Liver (tissue), 9 donors: ENCODE data around the gene SLC26A1. TPM values are rescaled to one million over a fixed set of nuclear protein-coding genes. Genes with fewer than 3 reads are reported as not detected.

Experiments
- DNase-seq: peaks from one replicate; pipeline ENCODE4 v3.0.0-alpha.2; 2017; ENCODE audit warnings: low spot score
- H3K27ac ChIP-seq, 2 donors: one replicate each; pipeline ENCODE4 v1.7.0; 2013; ENCODE audit warnings: inconsistent platforms in 2 of 2, low read length in 2 of 2, control low read depth in 1 of 2, low read depth in 1 of 2, mild to moderate bottlenecking in 1 of 2
- H3K27me3 ChIP-seq, 4 donors: one replicate each; pipeline versions ENCODE4 v1.6.1 to v1.7.0; 2013; ENCODE audit warnings: low read length in 3 of 4, inconsistent platforms in 1 of 4, mild to moderate bottlenecking in 1 of 4, moderate library complexity in 1 of 4; ENCODE audit not compliant: control insufficient read depth in 4 of 4, insufficient read depth in 4 of 4
- H3K36me3 ChIP-seq, 4 donors: one replicate each; pipeline versions ENCODE4 v1.6.1 to v1.7.0; 2013; ENCODE audit warnings: low read length in 3 of 4, mild to moderate bottlenecking in 3 of 4, low read depth in 1 of 4, moderate library complexity in 1 of 4; ENCODE audit not compliant: control insufficient read depth in 4 of 4, insufficient read depth in 3 of 4
- H3K4me1 ChIP-seq, 4 donors: one replicate each; pipeline versions ENCODE4 v1.6.1 to v1.7.0; 2013; ENCODE audit warnings: low read length in 3 of 4, mild to moderate bottlenecking in 3 of 4, moderate library complexity in 1 of 4; ENCODE audit not compliant: control insufficient read depth in 4 of 4, insufficient read depth in 4 of 4
- H3K4me3 ChIP-seq, 3 donors: one replicate each; pipeline versions ENCODE4 v1.6.1 to v1.7.0; 2013; ENCODE audit warnings: low read length in 3 of 3, control low read depth in 1 of 3, low read depth in 1 of 3, mild to moderate bottlenecking in 1 of 3
- H3K9ac ChIP-seq, 2 donors: one replicate each; pipeline ENCODE4 v1.7.0; 2013; ENCODE audit warnings: low read length in 2 of 2, mild to moderate bottlenecking in 2 of 2, moderate library complexity in 2 of 2, control low read depth in 1 of 2, low read depth in 1 of 2
- H3K9me3 ChIP-seq, 4 donors: one replicate each; pipeline versions ENCODE4 v1.6.1 to v1.7.0; 2013; ENCODE audit warnings: low read length in 3 of 4; ENCODE audit not compliant: control insufficient read depth in 4 of 4
- EGR1 ChIP-seq, 2 donors: IDR thresholded peaks; 2 replicates each; pipeline ENCODE4 v1.6.1; 2016 to 2018; ENCODE audit warnings: antibody characterized with exemption in 2 of 2, low read depth in 2 of 2
- FOXA1 ChIP-seq: IDR thresholded peaks from 2 replicates; pipeline ENCODE4 v1.6.1; 2016; ENCODE audit warnings: antibody characterized with exemption
- FOXA2 ChIP-seq: IDR thresholded peaks from 2 replicates; pipeline ENCODE4 v1.6.1; 2016; ENCODE audit warnings: antibody characterized with exemption
- GABPA ChIP-seq, 2 donors: IDR thresholded peaks in 1 of 2; conservative IDR thresholded peaks in 1 of 2; 2 replicates each; pipeline ENCODE4 v1.6.1; 2016; ENCODE audit warnings: antibody characterized with exemption in 2 of 2, mild to moderate bottlenecking in 1 of 2, moderate library complexity in 1 of 2
- HNF4A ChIP-seq, 2 donors: conservative IDR thresholded peaks; 2 replicates each; pipeline ENCODE4 v1.6.1; 2016; ENCODE audit warnings: antibody characterized with exemption in 2 of 2, mild to moderate bottlenecking in 2 of 2
- HNF4G ChIP-seq: IDR thresholded peaks from 2 replicates; pipeline ENCODE4 v1.6.1; 2016; ENCODE audit warnings: antibody characterized with exemption
- JUND ChIP-seq, 2 donors: IDR thresholded peaks; 2 replicates each; pipeline ENCODE4 v1.6.1; 2016; ENCODE audit warnings: antibody characterized with exemption in 2 of 2
- NR2F2 ChIP-seq: IDR thresholded peaks from 2 replicates; pipeline ENCODE4 v1.6.1; 2016; ENCODE audit warnings: antibody characterized with exemption
- RAD21 ChIP-seq, 2 donors: IDR thresholded peaks; 2 replicates each; pipeline ENCODE4 v1.6.1; 2016; ENCODE audit warnings: antibody characterized with exemption in 2 of 2, mild to moderate bottlenecking in 2 of 2
- RXRA ChIP-seq, 2 donors: IDR thresholded peaks; 2 replicates each; pipeline ENCODE4 v1.6.1; 2017 to 2018; ENCODE audit warnings: antibody characterized with exemption in 2 of 2, mild to moderate bottlenecking in 1 of 2
- SP1 ChIP-seq: IDR thresholded peaks from 2 replicates; pipeline ENCODE4 v1.6.1; 2018; ENCODE audit warnings: antibody characterized with exemption, mild to moderate bottlenecking
- TAF1 ChIP-seq: conservative IDR thresholded peaks from 2 replicates; pipeline ENCODE4 v1.6.1; 2016; ENCODE audit warnings: antibody characterized with exemption, mild to moderate bottlenecking
- WGBS: extraction: QIAGEN DNeasy Blood & Tissue Kit; methylation state at CpG from one replicate; pipeline ENCODE4 v1.1.7; 2013; 5-methylcytosine and 5-hydroxymethylcytosine counted together
- polyA plus RNA-seq, 2 donors: library from polyadenylated mRNA; stranded (reverse) in 1 of 2; unstranded in 1 of 2; fragments of 200-250 nt in 1 of 2; fragments of >200 nt in 1 of 2; fragmentation: Nextera tagmentation in 1 of 2; extraction: Ambion mirVana in 1 of 2; gene quantifications; one replicate each; pipeline versions ENCODE4 v1.2.1 to v1.2.3, GENCODE V29; 2013 to 2015
- total RNA-seq, 2 donors: library from RNA; depleted of rRNA; stranded (reverse); fragments of >200 nt; gene quantifications; one replicate each; pipeline ENCODE4 v1.2.3, GENCODE V29; 2014
- TF ChIP-seq, protein P1 (sequence below): IDR thresholded peaks from 2 replicates; pipeline ENCODE4 v1.6.1; 2016; ENCODE audit warnings: antibody characterized with exemption
- TF ChIP-seq, protein P2 (sequence below): IDR thresholded peaks from 2 replicates; pipeline ENCODE4 v1.6.1; 2016; ENCODE audit warnings: antibody characterized with exemption
- TF ChIP-seq, protein P3 (sequence below): IDR thresholded peaks from 2 replicates; pipeline ENCODE4 v1.6.1; 2016; ENCODE audit warnings: antibody characterized with exemption
- TF ChIP-seq, protein P4 (sequence below): fragments of 150-350 bp; IDR thresholded peaks from 2 replicates; pipeline ENCODE4 v1.5.1; 2017; ENCODE audit warnings: improper control_type of control experiment, low read depth, low read length; ENCODE audit not compliant: missing input control
- TF ChIP-seq, protein P5 (sequence below): IDR thresholded peaks from 2 replicates; pipeline ENCODE4 v1.6.1; 2016; ENCODE audit warnings: antibody characterized with exemption, mild to moderate bottlenecking
- donor health status: healthy.
- donor health status: healthy.
- donor health status: healthy.
- donor health status: healthy.
- donor health status: healthy.

SLC26A1 gene
- total and polyA plus RNA-seq, 4 donors: 5.1 to 41.0 (median 26.3) TPM

DNA sequence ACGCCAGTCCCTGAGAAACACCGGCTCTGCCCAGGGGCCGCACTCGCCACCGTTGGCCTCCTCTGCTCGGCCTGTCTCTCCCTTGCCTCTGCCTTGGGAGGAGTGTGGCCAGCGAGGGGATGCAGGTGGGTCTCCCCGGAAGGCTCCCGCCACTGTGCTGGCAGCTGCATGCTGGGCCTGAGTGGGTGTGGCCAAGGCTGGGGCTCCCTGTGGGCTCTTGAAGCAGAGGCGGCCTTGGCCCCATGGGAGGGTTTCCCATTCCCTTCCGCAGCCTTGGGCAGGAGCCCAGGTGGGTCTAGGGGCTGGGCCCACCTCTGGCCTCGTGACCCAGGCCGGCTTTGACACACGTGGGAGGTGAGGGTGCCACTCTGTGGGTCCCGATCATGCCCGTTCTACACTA lies 37.4 kb upstream of the SLC26A1 start:
- WGBS: 66% methylated on average over 16 of the region's 16 CpGs
- H3K27ac ChIP-seq: no peak overlapping the region

DNA sequence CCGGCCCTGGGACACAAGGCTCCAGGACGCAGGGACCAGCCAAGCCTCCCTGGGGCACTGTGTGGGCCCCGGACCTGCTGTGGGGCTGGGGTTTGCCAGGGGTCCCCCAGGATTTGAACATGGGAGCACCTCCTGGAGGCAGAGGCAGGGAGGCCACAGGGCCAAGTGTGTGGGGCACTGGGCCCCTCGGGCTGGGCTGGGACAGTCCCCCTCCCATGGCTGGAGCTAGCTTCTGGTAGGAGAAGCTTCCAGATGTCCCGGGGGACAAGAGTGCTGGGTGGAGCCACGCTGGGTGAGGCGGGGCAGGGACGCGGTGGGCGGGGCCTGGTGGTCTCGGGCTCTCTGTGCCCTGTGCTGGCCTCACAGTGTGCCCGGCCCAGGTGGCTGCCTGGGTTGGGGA lies 36.8 kb upstream of the SLC26A1 start:
- H3K27ac ChIP-seq: no peak overlapping the region
- no peak for DNase-seq
- 61% methylated on average over 12 of the region's 12 CpGs for WGBS
- H3K4me3 ChIP-seq: no peak overlapping the region
- peaks cover 0 to 8% (median 0%) of the 10 kb centered on the region in 4 donors for H3K4me1 ChIP-seq
- H3K27me3 ChIP-seq: peaks cover 0 to 3% (median 0%) of the 10 kb centered on the region in 4 donors
- no peaks in the 10 kb centered on the region for H3K9me3 ChIP-seq
- no peak overlapping the region for H3K9ac ChIP-seq
- H3K36me3 ChIP-seq: peaks cover 0 to 11% (median 2%) of the 10 kb centered on the region in 4 donors
- TF ChIP-seq, protein P1, sequence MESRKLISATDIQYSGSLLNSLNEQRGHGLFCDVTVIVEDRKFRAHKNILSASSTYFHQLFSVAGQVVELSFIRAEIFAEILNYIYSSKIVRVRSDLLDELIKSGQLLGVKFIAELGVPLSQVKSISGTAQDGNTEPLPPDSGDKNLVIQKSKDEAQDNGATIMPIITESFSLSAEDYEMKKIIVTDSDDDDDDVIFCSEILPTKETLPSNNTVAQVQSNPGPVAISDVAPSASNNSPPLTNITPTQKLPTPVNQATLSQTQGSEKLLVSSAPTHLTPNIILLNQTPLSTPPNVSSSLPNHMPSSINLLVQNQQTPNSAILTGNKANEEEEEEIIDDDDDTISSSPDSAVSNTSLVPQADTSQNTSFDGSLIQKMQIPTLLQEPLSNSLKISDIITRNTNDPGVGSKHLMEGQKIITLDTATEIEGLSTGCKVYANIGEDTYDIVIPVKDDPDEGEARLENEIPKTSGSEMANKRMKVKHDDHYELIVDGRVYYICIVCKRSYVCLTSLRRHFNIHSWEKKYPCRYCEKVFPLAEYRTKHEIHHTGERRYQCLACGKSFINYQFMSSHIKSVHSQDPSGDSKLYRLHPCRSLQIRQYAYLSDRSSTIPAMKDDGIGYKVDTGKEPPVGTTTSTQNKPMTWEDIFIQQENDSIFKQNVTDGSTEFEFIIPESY: no peak
- TF ChIP-seq, protein P2, sequence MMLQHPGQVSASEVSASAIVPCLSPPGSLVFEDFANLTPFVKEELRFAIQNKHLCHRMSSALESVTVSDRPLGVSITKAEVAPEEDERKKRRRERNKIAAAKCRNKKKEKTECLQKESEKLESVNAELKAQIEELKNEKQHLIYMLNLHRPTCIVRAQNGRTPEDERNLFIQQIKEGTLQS: no peak
- no peak for TF ChIP-seq RXRA (IDR thresholded peaks at IDR 0.05)
- TF ChIP-seq JUND (IDR thresholded peaks at IDR 0.05): no peak
- TF ChIP-seq FOXA2: no peak
- no peak for TF ChIP-seq RAD21 (IDR thresholded peaks at IDR 0.05)
- TF ChIP-seq, protein P3, sequence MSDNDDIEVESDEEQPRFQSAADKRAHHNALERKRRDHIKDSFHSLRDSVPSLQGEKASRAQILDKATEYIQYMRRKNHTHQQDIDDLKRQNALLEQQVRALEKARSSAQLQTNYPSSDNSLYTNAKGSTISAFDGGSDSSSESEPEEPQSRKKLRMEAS: no peak
- TF ChIP-seq EGR1 (IDR thresholded peaks at IDR 0.05; ENCODE audit: low read depth in 2 of 2): no peak
- no peak for TF ChIP-seq FOXA1
- TF ChIP-seq, protein P4, sequence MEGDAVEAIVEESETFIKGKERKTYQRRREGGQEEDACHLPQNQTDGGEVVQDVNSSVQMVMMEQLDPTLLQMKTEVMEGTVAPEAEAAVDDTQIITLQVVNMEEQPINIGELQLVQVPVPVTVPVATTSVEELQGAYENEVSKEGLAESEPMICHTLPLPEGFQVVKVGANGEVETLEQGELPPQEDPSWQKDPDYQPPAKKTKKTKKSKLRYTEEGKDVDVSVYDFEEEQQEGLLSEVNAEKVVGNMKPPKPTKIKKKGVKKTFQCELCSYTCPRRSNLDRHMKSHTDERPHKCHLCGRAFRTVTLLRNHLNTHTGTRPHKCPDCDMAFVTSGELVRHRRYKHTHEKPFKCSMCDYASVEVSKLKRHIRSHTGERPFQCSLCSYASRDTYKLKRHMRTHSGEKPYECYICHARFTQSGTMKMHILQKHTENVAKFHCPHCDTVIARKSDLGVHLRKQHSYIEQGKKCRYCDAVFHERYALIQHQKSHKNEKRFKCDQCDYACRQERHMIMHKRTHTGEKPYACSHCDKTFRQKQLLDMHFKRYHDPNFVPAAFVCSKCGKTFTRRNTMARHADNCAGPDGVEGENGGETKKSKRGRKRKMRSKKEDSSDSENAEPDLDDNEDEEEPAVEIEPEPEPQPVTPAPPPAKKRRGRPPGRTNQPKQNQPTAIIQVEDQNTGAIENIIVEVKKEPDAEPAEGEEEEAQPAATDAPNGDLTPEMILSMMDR: no peak
- no peak for TF ChIP-seq TAF1

More for the DNA sequence above, 37.4 kb upstream of the SLC26A1 start:
- H3K4me1 ChIP-seq: peaks cover 0 to 8% (median 0%) of the 10 kb centered on the region in 4 donors
- H3K4me3 ChIP-seq: no peak overlapping the region
- DNase-seq: no peak
- H3K9ac ChIP-seq: no peak overlapping the region
- peaks cover 0 to 6% (median 2%) of the 10 kb centered on the region in 4 donors for H3K36me3 ChIP-seq
- H3K9me3 ChIP-seq: no peaks in the 10 kb centered on the region
- H3K27me3 ChIP-seq: peaks cover 0 to 3% (median 0%) of the 10 kb centered on the region in 4 donors
- TF ChIP-seq HNF4A (conservative IDR thresholded peaks at IDR 0.05): no peak
- TF ChIP-seq RAD21 (IDR thresholded peaks at IDR 0.05): no peak
- TF ChIP-seq GABPA (IDR thresholded peaks at IDR 0.05 in 1 of 2, conservative IDR thresholded peaks at IDR 0.05 in 1 of 2): no peak
- TF ChIP-seq, protein P1: no peak
- no peak for TF ChIP-seq NR2F2
- TF ChIP-seq HNF4G: no peak
- TF ChIP-seq, protein P4: no peak
- TF ChIP-seq RXRA (IDR thresholded peaks at IDR 0.05): no peak
- TF ChIP-seq SP1: no peak
- TF ChIP-seq FOXA2: no peak
- TF ChIP-seq, protein P5, sequence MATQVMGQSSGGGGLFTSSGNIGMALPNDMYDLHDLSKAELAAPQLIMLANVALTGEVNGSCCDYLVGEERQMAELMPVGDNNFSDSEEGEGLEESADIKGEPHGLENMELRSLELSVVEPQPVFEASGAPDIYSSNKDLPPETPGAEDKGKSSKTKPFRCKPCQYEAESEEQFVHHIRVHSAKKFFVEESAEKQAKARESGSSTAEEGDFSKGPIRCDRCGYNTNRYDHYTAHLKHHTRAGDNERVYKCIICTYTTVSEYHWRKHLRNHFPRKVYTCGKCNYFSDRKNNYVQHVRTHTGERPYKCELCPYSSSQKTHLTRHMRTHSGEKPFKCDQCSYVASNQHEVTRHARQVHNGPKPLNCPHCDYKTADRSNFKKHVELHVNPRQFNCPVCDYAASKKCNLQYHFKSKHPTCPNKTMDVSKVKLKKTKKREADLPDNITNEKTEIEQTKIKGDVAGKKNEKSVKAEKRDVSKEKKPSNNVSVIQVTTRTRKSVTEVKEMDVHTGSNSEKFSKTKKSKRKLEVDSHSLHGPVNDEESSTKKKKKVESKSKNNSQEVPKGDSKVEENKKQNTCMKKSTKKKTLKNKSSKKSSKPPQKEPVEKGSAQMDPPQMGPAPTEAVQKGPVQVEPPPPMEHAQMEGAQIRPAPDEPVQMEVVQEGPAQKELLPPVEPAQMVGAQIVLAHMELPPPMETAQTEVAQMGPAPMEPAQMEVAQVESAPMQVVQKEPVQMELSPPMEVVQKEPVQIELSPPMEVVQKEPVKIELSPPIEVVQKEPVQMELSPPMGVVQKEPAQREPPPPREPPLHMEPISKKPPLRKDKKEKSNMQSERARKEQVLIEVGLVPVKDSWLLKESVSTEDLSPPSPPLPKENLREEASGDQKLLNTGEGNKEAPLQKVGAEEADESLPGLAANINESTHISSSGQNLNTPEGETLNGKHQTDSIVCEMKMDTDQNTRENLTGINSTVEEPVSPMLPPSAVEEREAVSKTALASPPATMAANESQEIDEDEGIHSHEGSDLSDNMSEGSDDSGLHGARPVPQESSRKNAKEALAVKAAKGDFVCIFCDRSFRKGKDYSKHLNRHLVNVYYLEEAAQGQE: no peak
- TF ChIP-seq TAF1: no peak
- TF ChIP-seq JUND (IDR thresholded peaks at IDR 0.05): no peak
